Kidney tubule cell (primary cell): Measurements from ENCODE around the gene GALP.
"Not testable (repeated sequence)": the region's sequence is repeated elsewhere in the genome, so short reads cannot be mapped to it uniquely, and the experiment has no call there.

Experiments used
- DNase-seq: peaks from one replicate; pipeline ENCODE4 v3.0.0-alpha.2; 2018; ENCODE audit warnings: low spot score

Gene GALP

DNA sequence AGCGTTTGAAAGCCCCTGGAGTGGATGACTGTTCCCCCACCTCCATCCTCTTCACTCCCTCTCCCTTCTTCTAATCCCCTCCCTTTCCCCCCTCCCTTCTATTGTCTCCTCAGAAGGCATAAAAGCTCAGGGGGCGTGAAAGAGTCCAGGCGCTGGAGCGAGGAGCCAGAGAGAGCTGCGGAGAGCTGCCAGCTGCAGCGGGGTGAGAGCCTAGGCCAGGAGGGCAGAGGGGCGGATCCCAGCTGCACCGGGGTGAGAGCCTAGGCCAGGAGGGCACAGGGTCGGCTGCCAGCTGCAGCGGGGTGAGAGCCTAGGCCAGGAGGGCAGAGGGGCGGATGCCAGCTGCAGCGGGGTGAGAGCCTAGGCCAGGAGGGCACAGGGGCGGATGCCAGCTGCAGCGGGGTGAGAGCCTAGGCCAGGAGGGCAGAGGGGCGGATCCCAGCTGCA, at the start of gene GALP:
Gene GALP, plus strand, starts transcription at position 148 of the 447 bp plus-strand sequence. CDS start 1,101 bp downstream, outside the sequence.
- DNase-seq, result not testable (repeated sequence)

DNA sequence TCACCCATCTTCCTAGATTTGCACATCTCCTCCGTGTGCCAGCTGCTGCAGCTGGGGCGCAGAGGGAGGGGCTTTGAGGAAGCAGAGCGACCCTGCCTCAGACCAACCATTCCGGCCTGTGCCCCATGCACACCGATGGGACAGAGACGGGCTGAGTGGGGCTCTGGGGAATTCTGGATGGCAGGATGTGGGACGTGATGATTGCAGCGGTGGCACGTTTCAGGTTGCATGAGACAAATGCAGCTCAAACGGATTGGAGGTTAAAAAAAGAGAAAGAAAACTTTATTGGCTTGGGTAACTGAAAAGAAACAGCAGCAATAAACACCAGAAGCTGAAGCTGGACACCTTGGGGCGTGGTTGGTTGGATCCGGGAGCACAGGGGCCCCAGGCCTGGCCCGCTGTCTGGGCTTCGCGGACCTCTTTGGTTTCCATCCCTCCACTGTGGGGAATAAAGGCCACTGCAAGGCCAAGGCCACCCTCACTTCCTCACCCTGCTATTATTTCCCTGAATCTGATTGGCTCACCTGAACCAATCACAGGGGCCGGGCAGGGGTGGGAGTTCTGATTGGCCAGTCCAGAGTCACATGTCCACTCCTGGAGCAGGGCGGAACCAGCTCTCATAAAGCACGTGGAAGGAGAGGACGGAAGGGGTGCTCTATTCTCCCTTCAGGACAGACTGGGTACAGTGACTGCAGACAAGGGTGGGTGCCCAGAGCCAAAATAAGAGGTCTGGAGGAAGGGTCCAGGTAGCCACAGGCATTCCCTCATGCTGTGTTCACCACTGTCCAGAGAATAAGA, 48.6 kb upstream of the GALP start:
- no peak for DNase-seq

DNA sequence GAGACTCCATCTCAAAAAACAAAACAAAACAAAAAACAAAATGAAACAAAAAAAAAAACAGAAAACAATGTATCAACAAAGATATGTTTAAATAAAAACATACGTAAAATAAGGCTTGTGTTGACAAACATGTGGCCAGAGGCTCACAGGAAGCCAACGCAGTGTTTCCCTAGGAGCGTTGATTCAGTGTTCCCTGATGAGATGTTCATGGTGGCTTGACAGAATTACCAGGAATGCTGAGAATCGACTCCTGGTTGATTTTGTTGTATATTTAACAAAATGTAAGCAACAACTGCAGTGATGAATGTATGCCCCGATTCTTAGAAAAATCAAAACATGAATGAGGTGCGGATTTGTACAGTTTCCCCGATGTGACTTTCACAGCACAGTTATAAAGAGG, 45.8 kb upstream of the GALP start:
- no peak for DNase-seq

DNA sequence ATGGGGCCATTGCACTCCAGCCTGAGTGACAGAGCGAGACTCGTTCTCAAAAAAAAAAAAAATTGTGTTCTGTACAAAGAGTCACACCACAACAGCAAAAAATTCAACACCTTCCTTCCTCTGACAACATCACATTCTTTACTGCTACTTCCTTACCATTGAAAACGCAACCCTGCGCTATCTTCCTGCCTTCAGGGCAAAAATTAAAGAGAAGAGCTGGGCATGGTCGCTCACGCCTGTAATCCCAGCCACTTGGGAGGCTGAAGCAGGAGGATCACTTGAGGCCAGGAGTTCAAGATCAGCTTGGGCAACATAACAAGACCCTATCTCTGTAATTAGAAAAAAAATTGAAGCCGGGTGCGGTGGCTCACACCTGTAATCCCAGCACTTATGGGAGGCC, 44.2 kb upstream of the GALP start:
- DNase-seq, result no peak

DNA sequence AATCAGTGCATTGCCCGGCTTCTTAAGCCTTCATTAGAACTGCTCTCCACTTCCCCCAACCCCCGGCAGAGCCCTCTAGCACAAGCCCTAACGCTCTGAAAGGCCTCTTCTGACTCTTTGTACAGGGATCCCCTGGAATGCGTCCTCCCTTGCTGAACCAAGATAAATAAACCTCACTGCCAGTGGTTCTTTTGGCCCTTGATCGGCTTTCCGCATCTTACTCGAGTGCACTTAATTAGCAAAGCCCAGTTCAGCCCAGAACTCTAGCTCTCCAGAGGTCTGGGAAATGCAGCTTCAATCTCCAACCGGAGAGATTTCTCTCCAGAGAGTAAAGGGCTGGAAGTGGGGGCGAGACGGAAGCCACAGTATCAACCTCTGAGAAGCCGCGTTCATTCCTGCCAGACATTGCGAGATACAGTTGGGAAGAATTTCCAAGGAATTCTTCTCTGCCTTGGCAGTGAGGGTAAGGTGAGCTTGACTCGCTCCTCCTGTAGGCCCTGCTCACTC, 43.4 kb upstream of the GALP start:
- DNase-seq, result no peak

DNA sequence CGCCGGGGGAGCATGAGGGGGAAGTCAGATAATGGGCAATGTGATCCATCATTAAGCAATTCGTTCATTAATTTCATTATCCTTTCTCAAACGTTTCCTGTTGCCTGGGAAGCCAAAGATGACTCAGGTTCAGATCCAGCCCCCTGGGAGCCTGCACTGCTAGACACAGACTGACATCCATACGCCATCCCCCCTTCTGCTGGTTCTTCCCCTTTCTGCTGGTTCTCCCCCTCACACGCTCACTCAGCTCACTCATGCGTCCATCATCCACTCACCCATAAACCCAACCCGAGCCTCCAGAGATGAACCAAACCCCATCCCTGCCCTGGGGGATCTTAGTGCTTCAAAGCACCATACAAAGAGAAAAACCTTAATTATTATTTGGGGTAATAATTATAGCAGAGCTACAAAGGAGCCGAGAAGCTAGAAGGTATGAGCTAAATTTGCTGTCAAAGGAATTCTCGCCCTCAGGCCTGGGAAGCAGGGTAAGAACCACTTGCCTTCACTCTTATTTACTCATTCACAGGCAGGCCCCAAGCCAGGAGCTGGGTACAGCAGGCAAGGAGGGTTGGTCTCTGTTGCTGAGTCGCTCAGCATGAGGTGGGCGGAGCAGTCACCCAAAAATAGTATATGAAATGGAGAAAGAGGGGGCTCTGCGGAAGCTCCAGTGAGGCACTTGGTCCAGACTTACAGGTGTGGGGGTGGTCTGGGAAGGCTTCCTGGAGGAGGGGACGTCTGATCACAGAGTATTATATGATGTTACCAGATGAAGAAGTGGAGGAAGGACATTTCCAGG, 41.8 kb upstream of the GALP start:
- no peak for DNase-seq

DNA sequence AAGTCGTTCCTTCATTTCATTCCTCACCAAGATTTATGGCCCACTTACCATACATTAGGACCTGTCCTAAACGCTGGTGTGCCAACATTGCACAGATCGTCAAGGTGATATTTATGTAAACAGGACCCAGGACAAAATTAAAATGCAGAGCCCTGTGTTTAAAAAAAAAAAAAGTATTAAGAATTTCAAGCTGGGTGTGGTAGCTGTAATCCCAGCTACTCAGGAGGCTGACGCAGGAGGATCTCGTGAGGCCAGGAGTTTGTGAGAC, 41.2 kb upstream of the GALP start:
- no peak for DNase-seq

DNA sequence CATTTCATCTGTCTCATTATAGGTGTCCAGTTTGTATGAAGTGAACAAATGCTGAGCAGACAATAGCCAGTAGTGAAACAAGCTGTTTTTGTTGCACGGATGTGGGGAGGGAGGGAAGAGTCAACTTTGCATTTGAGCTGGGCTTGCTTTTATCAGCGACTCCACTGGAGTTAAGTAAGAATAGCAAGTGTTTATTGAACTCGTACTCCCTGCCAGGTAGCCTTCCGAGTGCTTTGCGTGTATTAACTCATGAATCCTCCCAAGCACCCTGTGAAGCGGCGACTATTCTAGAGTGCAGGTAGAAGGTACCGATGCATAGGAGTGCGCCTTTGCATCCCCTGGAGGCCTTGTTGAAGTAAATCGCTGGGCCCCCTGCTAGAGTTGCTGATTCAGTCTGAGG, 39.4 kb upstream of the GALP start:
- DNase-seq, result no peak

DNA sequence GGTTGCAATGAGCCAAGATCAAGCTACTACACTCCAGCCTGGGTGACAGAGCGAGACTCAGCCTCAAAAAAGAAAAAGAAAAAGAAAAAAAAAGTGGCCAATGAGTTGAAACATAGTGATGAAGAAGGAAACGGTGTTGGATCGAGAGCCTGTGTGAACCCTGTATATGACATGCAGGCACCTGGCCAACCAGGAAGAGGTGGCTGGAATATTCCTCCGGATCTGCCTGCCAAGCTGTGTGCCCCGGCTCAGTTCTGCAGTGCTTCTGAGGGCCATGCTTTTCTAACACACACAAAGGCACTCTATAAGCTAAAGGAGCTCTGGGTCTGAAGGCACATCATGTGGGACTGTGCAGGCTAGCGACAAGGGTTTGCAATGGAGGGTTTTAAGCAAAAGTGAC, 38.4 kb upstream of the GALP start:
- DNase-seq, result peak; percentile 49

DNA sequence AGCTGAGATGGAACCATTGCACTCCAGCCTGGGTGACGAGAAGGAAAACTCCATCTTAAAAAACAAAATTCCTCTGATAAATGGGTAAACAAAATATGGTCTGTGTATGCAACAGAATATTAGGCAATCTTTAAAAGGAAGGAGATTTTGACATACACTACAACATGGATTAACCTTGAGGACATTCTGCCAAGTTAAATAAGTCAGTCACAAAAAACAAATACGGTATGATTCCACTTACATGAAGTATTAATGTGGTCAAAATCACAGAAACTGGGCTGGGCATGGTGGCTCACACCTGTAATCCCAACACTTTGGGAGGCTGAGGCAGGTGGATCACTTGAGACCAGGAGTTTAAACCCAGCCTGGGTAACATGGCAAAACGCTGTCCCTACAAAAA, 37.7 kb upstream of the GALP start:
- DNase-seq, result no peak

DNA sequence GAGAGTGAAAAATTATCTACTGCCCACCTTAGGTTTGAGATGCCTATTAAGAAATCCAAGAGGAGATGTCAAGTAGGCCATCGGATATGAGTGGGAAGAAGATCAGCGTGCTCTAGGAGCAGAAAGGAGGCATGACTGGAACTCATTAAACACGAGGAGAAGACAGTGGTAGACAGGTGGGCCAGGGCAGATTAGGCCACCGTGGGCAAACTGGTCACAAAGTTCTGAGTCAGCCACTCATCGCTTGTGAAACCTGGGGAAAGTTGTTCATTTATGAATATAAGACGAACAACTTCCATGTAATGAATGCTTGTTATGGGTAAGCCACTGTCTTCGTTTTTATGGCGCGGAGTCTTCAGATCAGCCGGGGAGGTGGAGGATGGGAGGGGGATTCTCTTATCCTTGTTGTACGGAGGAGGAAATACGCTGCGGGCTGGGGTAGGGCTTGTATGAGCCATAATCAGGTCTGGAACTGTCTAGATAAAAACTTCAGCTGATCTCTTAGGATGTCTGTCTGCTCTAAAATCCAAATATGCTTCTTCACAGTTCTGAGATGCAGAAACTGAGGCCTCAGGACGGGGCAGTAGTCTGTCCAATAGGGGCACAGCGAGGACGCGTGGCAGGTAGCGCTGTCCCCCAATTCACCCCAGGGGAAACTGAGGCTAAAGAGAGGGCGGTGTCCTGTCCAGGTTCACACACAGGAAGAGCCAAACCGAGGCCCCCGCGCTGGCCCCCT, 35.8 kb upstream of the GALP start:
- peak; percentile 41 for DNase-seq

DNA sequence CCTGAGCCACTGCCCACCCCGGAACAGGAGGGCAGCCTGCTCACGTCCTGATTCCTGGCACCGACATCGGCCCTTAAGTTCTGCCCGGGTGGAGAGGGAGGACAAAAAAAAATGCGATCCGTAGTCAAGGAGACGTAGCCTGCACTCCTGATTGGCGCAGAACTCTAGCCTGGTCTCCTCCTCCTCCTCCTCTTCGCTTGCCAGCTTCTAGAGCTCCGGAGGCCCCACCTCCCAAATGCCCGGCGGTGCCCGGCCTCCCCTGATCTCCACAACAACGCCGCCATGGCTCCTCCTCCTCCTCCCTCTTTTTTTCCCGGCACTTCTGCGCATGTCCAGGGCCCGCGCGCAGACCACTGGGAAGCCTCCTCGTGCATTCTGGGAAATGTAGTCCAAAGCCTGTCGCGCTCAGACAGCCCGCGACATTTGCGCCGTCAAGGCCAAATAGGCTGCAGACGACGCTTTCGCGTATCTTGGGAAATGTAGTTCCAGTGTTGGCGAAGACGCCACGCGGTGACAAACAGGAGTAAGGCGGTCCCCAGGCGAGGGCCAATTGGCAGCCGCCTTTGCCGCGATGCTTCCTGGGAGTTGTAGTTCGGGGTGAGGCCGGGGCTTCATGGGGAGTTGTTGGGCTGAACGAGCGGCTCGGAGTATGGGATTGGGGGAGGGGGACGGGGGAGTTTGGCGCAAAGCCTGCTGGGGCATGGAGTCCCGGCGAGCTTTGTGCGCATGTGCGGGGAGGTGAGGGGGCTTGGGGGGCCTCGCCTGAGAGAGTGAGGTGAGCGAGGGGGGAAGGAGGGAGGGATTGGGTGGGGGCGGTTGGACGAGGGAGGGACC, 35.0 kb upstream of the GALP start, which contains the start of gene ZNF444:
Gene ZNF444, plus strand, starts transcription at position 705 of the 834 bp plus-strand sequence. CDS start 5,625 bp downstream, outside the sequence.
- DNase-seq, result peak; percentile 99

DNA sequence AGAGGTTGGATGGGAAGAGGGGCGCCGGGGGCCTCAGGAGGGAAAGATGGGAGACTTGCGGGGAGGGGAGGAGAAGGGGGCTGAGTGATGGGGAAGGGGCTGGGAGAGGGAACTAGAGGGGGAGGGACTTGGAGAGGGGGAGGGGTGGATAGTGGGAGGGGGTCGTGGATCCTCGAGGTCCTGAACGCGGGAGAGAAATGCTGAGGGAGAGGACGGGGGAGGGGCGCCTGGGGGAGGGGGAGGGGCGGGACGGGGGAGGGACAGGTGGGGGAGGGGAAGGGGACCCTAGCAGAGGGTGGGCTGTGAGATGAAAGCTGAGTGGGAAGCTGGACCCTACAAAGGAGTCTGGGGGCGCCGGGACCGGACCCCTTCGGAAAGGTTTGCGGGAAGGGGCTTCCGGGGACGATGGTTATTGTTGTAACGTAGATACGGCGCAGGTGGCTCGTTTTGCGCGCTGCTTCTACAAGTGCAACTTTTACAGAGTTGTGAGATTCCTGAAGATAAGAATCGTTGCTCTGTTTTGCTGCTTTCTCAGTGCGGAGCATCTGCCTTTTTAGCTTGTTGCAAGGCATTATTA, 34.3 kb upstream of the GALP start:
- no peak for DNase-seq

DNA sequence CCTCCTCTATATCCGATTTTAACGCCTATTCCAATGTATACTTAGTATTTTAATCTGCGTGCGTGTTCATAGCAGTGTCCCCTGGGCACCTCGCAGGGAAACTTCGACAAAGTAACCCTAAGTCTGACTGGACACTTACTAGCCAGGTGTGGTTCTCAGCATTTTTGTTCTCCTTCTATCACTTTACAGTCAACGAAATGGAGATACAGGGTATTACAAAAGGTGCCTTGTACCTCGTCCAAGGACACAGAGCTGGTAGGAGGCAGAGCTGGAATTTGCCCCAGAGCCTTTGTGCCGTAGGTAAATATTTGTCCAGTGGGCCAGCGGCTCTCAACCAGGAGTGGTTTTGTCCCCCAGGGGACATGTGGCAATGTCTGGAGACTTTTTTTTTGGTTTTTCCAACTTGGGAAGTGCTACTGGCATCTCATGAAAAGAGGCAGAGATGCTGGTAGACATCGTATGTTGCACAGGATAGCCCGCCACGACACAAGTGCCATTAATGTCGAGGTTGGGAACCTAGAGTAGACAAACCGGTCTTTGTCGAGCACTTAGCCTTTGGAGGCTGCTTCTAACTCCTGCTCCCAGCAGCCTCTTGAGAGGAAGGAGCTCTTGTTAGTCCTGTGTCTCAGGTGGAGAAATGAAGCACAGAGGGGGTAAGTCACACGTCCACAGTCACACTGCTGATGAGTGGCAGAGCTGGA, 33.6 kb upstream of the GALP start:
- DNase-seq, result peak; percentile 13

DNA sequence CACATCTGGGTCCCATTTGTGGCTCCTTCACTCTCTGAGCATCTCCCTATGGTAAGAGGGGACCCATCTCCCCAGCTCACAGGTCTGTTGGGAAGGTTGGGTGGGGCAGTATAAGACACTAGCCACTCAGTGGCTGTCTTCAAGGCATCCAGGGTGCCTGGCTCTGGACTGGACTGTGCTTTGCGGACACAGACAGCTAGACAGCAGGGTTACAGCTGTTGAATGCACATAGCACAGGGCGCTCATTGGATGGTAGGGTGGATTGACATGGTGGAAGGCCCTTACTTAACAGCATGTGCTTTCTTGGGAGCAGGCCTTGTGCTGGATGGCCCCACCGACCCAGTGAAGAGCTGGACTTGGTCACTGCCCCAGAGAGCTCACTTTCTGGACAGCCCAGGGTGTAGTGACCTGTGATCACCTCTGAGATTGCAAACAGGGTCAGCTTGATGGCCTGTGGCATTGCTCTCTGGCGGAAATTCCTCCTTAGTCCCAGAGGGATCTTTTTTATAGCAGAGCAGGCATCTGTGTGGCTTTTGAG, 32.8 kb upstream of the GALP start:
- DNase-seq, result no peak

DNA sequence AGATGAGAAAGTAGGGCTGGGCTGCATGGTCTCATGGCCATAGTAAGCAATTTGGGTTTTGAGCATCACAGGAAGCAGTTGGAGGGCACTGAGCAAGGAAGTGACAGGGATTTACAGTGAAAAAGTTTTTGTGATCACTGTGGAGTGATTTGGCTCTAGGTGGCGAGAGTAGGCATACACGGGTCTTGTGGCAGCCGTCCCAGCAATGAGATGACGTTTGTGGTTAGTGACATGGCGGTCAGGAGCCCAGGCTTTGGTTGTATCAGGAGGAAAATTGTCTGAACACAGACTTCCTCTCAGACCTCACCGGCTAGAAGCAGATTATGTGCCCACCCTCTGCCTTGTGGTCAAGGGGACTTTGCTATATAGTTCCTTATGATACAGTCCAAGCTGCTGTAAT, 31.4 kb upstream of the GALP start:
- no peak for DNase-seq

DNA sequence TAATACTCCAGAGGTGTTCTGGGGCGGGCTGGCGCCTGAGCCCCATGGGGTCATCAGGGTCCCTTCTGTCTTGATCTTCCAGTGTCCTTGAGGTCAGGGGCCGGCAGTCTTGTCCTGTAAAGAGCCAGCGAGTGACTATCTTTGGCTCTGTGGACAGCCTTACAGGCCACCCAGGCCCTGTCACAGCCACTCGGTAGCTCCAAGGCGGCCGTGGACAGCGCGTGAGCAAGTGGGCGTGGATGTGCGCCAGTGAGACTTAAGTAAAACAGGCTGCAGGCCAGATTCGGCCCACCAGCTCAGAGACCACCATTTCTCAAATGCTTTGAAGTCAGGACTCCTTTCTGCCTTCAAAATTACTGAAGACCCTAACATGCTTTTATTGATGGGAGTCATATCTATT, 31.0 kb upstream of the GALP start:
- no peak for DNase-seq

DNA sequence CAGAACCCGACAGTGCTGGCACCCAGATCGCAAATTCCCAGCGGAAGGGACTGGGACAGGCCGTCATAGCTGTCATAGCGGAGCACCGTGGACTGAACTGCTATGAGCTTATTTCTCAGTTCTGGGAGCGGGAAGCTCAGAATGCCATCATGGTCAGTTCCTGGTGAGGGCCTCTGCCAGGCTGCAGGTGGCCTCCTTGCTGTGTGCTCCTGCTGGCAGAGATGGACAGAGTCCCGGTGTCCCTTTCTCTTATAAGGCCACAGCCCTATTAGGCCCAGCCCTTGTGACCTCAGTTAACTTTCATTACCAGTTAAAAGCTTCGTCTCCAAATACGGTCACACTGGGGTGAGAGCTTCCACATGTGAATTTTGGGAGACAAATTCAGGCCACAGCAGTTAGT, 30.1 kb upstream of the GALP start:
- DNase-seq, result no peak

DNA sequence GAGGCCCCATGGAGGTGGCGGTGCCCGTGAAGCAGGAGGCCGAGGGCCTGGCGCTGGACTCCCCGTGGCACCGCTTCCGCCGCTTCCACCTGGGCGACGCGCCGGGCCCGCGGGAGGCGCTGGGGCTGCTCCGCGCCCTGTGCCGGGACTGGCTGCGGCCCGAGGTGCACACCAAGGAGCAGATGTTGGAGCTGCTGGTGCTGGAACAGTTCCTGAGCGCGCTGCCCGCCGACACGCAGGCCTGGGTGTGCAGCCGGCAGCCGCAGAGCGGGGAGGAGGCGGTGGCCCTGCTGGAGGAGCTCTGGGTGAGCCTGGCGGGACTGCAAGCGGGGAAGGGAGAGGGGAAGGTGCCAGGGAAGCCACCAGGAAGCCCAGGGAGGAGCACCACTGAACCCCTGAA, 28.9 kb upstream of the GALP start:
- DNase-seq, result no peak

DNA sequence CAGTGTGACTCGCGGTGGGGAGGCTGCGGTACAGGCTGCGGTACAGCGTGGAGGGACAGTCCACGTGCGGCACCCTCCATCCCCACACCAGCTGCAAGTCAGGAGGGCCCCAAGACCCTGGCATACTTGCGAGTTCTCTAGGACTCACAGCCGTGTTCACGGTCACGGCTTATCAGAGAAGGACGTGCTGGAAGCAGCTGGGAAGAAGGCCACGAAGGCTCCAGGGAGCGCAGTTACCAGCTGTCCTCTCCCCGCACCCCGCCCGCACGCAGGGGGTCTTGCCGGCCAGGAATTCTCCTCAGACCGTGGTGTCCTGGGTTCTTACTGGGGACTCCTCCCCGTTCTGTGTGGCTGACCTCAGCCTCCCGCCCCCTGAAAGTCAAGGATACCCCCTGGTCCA, 28.5 kb upstream of the GALP start:
- no peak for DNase-seq
